Measurements from ENCODE around the gene PTBP2. TPM values are rescaled to one million over a fixed set of nuclear protein-coding genes. Genes with fewer than 3 reads are reported as not detected.
"Not testable (repeated sequence)": the region's sequence is repeated elsewhere in the genome, so short reads cannot be mapped to it uniquely, and the experiment has no call there.

The PTBP2 gene
- total RNA-seq, 1 donor from 2014 or later: 40.6 TPM

DNA sequence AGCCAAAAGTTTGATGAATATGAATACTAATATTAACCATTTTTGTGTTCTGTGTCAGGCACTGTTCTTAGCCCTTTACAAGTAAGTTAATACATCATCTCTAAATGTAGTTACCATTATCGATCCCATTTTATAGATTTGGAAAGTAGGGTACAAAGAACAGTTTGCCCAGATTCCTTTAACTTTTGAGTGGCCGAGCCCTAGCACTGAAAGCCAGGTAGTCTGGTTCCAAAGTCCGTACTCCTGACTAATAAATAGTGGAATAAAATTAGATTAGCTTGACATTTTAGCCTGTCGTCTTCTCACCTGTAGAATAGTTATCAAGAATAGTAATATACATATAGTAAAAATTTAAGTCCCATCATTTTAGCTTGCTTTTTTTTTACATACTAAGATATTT lies 70.6 kb downstream of the PTBP2 start:
- no peaks in the 10 kb centered on the region for H3K27me3 Mint-ChIP-seq
- TF ChIP-seq, protein P1, sequence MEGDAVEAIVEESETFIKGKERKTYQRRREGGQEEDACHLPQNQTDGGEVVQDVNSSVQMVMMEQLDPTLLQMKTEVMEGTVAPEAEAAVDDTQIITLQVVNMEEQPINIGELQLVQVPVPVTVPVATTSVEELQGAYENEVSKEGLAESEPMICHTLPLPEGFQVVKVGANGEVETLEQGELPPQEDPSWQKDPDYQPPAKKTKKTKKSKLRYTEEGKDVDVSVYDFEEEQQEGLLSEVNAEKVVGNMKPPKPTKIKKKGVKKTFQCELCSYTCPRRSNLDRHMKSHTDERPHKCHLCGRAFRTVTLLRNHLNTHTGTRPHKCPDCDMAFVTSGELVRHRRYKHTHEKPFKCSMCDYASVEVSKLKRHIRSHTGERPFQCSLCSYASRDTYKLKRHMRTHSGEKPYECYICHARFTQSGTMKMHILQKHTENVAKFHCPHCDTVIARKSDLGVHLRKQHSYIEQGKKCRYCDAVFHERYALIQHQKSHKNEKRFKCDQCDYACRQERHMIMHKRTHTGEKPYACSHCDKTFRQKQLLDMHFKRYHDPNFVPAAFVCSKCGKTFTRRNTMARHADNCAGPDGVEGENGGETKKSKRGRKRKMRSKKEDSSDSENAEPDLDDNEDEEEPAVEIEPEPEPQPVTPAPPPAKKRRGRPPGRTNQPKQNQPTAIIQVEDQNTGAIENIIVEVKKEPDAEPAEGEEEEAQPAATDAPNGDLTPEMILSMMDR (conservative IDR thresholded peaks at IDR 0.05): no peak
- no peak overlapping the region for H3K4me3 Mint-ChIP-seq
- no peak overlapping the region for H3K27ac Mint-ChIP-seq
- DNase-seq (ENCODE audit: extremely low spot score, unreplicated experiment): no peak
- no peaks in the 10 kb centered on the region for H3K9me3 Mint-ChIP-seq
- H3K36me3 Mint-ChIP-seq: peaks cover 36% of the 10 kb centered on the region
- H3K4me1 Mint-ChIP-seq (ENCODE audit: unreplicated experiment): no peaks in the 10 kb centered on the region

DNA sequence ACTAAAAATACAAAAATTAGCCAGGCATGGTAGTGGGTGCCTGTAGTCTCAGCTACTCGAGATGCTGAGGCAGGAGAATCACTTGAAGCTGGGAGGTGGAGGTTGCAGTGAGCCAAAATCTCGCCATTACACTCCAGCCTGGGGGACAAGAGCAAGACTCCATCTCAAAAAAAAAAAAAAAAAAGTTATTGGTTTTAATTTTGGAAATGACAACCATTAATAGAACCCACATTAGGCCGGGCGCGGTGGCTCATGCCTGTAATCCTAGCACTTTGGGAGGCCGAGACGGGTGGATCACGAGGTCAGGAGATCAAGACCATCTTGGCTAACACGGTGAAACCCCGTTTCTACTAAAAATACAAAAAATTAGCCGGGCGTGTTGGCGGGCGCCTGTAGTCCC lies 80.1 kb downstream of the PTBP2 start:
- not testable (repeated sequence) for H3K4me3 Mint-ChIP-seq; H3K9me3 Mint-ChIP-seq; DNase-seq (ENCODE audit: extremely low spot score, unreplicated experiment)

DNA sequence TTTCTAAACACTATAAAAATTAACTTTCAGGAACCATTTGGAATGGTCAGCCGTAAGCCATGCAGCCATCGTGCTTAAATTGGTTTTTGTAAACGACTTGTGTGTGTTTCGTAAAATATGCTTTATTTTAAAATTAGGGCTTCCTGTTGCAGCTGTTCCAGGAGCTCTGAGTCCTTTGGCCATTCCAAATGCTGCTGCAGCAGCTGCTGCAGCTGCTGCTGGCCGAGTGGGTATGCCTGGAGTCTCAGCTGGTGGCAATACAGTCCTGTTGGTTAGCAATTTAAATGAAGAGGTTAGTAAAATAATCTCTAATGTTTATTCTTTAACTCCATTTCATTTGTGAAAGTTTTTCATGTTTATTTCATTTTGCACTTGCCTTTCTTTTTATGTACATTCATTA lies 83.1 kb downstream of the PTBP2 start:
- Mint-ChIP-seq H3K4me1 (ENCODE audit: unreplicated experiment) (peaks cover 14% of the 10 kb centered on the region), H3K9me3 (no peaks in the 10 kb centered on the region), H3K27ac (no peak overlapping the region), H3K36me3 (peaks cover 38% of the 10 kb centered on the region), H3K27me3 (no peaks in the 10 kb centered on the region), H3K4me3 (no peak overlapping the region)
- TF ChIP-seq, protein P1 (conservative IDR thresholded peaks at IDR 0.05): no peak
- no peak for DNase-seq (ENCODE audit: extremely low spot score, unreplicated experiment)

More for the DNA sequence above, 80.1 kb downstream of the PTBP2 start:
- H3K27ac Mint-ChIP-seq; H3K4me1 Mint-ChIP-seq (ENCODE audit: unreplicated experiment); H3K27me3 Mint-ChIP-seq: not testable (repeated sequence)
- peaks cover 33% of the 10 kb centered on the region for H3K36me3 Mint-ChIP-seq

DNA sequence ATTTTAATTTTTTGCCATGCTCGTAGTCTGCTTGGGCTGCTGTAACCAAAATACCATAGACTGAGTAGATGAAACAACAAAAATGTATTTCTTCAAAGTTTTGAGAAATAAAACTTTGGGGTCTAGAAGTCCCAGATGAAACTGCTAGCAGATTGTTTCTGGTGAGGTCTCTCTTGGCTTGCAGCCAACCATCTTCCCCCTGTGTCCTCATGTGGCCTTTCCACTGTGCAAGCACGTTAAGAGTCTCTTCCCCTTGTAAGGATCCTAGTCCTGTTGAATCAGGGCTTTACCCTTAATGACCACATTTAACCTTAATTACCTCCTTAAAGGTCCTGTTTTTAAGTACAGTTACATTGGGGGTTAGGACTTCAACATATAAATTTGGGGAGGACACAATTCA lies 86.6 kb downstream of the PTBP2 start:
- Mint-ChIP-seq H3K4me1 (ENCODE audit: unreplicated experiment) (peaks cover 16% of the 10 kb centered on the region), H3K4me3 (no peak overlapping the region), H3K27me3 (no peaks in the 10 kb centered on the region), H3K9me3 (no peaks in the 10 kb centered on the region), H3K27ac (no peak overlapping the region), H3K36me3 (peaks cover 47% of the 10 kb centered on the region)
- DNase-seq (ENCODE audit: extremely low spot score, unreplicated experiment): no peak
- TF ChIP-seq, protein P1 (conservative IDR thresholded peaks at IDR 0.05): no peak

DNA sequence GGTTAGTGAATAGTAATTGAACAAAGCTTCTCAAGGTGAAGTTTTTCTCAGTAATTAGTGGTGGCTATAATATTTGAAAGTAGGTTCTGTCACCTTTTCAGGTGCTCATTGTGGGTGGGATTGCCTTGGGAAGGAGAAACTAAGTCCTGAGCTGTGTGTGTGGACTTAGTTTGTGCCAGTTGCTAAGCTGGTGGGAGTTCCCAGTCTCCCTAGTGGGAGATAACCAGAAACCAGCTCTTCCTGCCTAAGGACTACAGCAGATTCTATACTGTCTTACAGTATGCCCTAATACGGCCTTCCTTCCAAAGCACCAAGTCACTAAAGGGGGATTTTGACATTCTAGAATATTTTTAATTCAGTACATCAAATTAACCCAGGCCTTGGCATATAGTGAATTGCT lies 94.3 kb downstream of the PTBP2 start:
- Mint-ChIP-seq H3K4me3 (no peak overlapping the region), H3K9me3 (no peaks in the 10 kb centered on the region), H3K27ac (no peak overlapping the region), H3K36me3 (peaks cover 35% of the 10 kb centered on the region), H3K27me3 (no peaks in the 10 kb centered on the region), H3K4me1 (ENCODE audit: unreplicated experiment) (peaks cover 3% of the 10 kb centered on the region)
- DNase-seq (ENCODE audit: extremely low spot score, unreplicated experiment): no peak
- TF ChIP-seq, protein P1 (conservative IDR thresholded peaks at IDR 0.05): no peak

DNA sequence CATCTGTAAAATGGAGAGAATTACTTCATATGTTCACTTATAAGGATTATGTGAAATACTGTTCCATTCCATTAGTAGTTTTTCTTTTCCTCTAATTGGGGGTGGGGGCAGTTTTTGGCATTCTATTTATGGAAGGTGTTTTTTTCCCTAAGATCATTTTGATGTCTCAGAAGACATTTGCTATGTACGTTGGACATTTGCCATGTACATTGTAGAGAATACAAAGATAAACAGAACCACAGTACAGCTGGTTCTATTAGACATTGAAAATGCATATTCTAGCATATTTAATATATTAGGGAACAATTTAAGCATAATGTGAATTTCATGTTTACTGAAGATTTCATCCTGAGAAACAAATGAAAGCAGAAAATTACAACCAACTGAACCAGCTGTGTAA lies 98.5 kb downstream of the PTBP2 start:
- no peak overlapping the region for H3K4me3 Mint-ChIP-seq
- no peaks in the 10 kb centered on the region for H3K4me1 Mint-ChIP-seq (ENCODE audit: unreplicated experiment)
- TF ChIP-seq, protein P1 (conservative IDR thresholded peaks at IDR 0.05): no peak
- H3K27me3 Mint-ChIP-seq: no peaks in the 10 kb centered on the region
- no peaks in the 10 kb centered on the region for H3K9me3 Mint-ChIP-seq
- no peak overlapping the region for H3K27ac Mint-ChIP-seq
- DNase-seq (ENCODE audit: extremely low spot score, unreplicated experiment): no peak
- peaks cover 23% of the 10 kb centered on the region for H3K36me3 Mint-ChIP-seq
